GDM1 (cell line): Measurements from ENCODE around the gene DTNB.
"Not testable (repeated sequence)": the region's sequence is repeated elsewhere in the genome, so short reads cannot be mapped to it uniquely, and the experiment has no call there.

Source experiments
- DNase-seq: peaks from one replicate; lab custom pipeline; 2025; lab: John Stamatoyannopoulos, UW

The DTNB gene

GRCh38 chr2:25673300-25674076, at the start of gene DTNB:
TSS of gene DTNB (minus strand) at chr2:25673577. CDS start at chr2:25652660, 20,917 bp downstream.
- DNase-seq: peak; percentile 79

- DNase-seq: no peak
Observed at GRCh38 chr2:25722224-25722623, 48.8 kb upstream of the DTNB start.

- DNase-seq: no peak
Observed at GRCh38 chr2:25720575-25720974, 47.2 kb upstream of the DTNB start.

- no peak for DNase-seq
Observed at GRCh38 chr2:25714740-25715139, 41.4 kb upstream of the DTNB start.

- no peak for DNase-seq
Observed at GRCh38 chr2:25712455-25712854, 39.1 kb upstream of the DTNB start.

GRCh38 chr2:25711675-25712354, 38.4 kb upstream of the DTNB start:
- peak; percentile 28 for DNase-seq

- no peak for DNase-seq
Observed at GRCh38 chr2:25710750-25711149, 37.4 kb upstream of the DTNB start.

GRCh38 chr2:25709349-25709748, 36.0 kb upstream of the DTNB start:
- no peak for DNase-seq

- no peak for DNase-seq
Observed at GRCh38 chr2:25707927-25708590, 34.7 kb upstream of the DTNB start.

GRCh38 chr2:25705575-25705974, 32.2 kb upstream of the DTNB start:
- not testable (repeated sequence) for DNase-seq

GRCh38 chr2:25701801-25702200, 28.4 kb upstream of the DTNB start:
- no peak for DNase-seq

GRCh38 chr2:25700221-25700660, 26.9 kb upstream of the DTNB start:
- no peak for DNase-seq

- DNase-seq: no peak
Observed at GRCh38 chr2:25699216-25699615, 25.8 kb upstream of the DTNB start.

- no peak for DNase-seq
Observed at GRCh38 chr2:25698752-25699151, 25.4 kb upstream of the DTNB start.

- no peak for DNase-seq
Observed at GRCh38 chr2:25697559-25698341, 24.4 kb upstream of the DTNB start.

GRCh38 chr2:25692737-25693445, 19.5 kb upstream of the DTNB start:
- DNase-seq: no peak

- no peak for DNase-seq
Observed at GRCh38 chr2:25692143-25692542, 18.8 kb upstream of the DTNB start.

GRCh38 chr2:25690058-25690457, 16.7 kb upstream of the DTNB start:
- no peak for DNase-seq

- DNase-seq: no peak
Observed at GRCh38 chr2:25688236-25688635, 14.9 kb upstream of the DTNB start.

- DNase-seq: no peak
Observed at GRCh38 chr2:25685741-25686140, 12.4 kb upstream of the DTNB start.
